ENCODE results near the gene ACOT11. TPM values are rescaled to one million over a fixed set of nuclear protein-coding genes. Genes with fewer than 3 reads are reported as not detected.
A peak's percentile ranks its signal among the peaks of the same experiment; 100 is the strongest.

Gene ACOT11
- total RNA-seq, 1 donor from 2014 or later, result 4.7 TPM

- Histone ChIP-seq H3K36me3 (ENCODE audit: control insufficient read depth in 3 of 3, insufficient read depth in 3 of 3, low read length in 3 of 3) (peaks cover 0 to 4% (median 0%) of the 10 kb centered on the region in 3 donors), H3K9me3 (ENCODE audit: control insufficient read depth in 3 of 3, low read length in 3 of 3) (no peaks in the 10 kb centered on the region), H3K9ac (ENCODE audit: low read depth in 1 of 3, low read length in 3 of 3) (peak overlapping the region; percentile 54 to 98 (median 73)), H3K27ac (ENCODE audit: low read depth, low read length) (peak overlapping the region; percentile 94), H3K4me1 (ENCODE audit: control insufficient read depth in 3 of 3, insufficient read depth in 3 of 3, low read length in 3 of 3) (peaks cover 45 to 74% (median 50%) of the 10 kb centered on the region in 3 donors), H3K4me3 (ENCODE audit: low read length in 3 of 3) (peak overlapping the region; percentile 12 to 31 (median 22)), H3K27me3 (ENCODE audit: control insufficient read depth in 3 of 3, insufficient read depth in 3 of 3, low read length in 3 of 3) (no peaks in the 10 kb centered on the region)
Measured at GRCh38 chr1:54546651-54547401, 1.2 kb upstream of the ACOT11 start.

GRCh38 chr1:54548389-54549044, 489 bp downstream of the ACOT11 start:
- H3K27ac ChIP-seq (ENCODE audit: low read depth, low read length), result peak overlapping the region; percentile 94
- H3K27me3 ChIP-seq (ENCODE audit: control insufficient read depth in 3 of 3, insufficient read depth in 3 of 3, low read length in 3 of 3), result no peaks in the 10 kb centered on the region
- H3K9me3 ChIP-seq (ENCODE audit: control insufficient read depth in 3 of 3, low read length in 3 of 3), result no peaks in the 10 kb centered on the region
- H3K9ac ChIP-seq (ENCODE audit: low read depth in 1 of 3, low read length in 3 of 3), result peak overlapping the region; percentile 71 to 98 (median 88)
- H3K4me1 ChIP-seq (ENCODE audit: control insufficient read depth in 3 of 3, insufficient read depth in 3 of 3, low read length in 3 of 3), result peaks cover 38 to 65% (median 49%) of the 10 kb centered on the region in 3 donors
- peak overlapping the region; percentile 59 to 91 (median 89) for H3K4me3 ChIP-seq (ENCODE audit: low read length in 3 of 3)
- H3K36me3 ChIP-seq (ENCODE audit: control insufficient read depth in 3 of 3, insufficient read depth in 3 of 3, low read length in 3 of 3), result peaks cover 0 to 5% (median 0%) of the 10 kb centered on the region in 3 donors

DNA sequence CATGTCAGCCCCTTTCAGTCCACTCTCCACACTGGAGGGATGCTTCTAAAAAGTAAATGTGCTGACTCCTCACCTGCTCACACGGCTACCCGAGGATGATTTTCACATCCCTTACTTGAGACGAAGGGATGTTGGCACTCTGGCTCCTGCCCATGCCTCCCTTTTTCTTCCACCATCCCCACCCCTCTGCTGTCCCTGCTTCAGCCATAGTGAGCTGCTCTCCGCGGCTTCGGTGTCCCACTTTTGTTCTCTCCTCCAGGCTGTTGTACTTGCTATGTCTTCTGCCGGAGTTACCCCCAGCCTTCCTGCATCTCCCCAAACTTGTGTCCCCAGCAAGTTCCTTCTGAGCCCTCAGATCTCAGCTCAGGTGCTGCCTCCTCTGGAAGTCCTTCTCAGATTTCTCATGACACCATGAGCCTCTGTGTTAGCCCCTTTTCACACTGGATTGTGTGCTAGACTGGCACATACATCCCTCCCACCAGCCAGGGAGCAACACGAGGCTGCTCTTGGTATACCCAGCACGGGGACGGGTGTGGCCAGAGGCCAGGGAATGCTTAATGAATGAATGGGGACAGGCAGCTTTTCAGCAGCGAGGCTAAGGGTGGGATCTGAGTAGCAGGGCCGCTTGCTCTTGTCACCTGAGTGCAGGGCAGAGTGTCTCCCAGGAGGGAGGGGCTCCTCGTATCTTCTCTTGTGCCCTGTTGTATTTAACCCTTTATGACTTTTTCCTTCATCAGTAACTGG, 1.3 kb downstream of the ACOT11 start:
- Histone ChIP-seq H3K9ac (ENCODE audit: low read depth in 1 of 3, low read length in 3 of 3) (peak overlapping the region in 2 of 3 donors; percentile 88 to 98), H3K27ac (ENCODE audit: low read depth, low read length) (peak overlapping the region; percentile 94), H3K9me3 (ENCODE audit: control insufficient read depth in 3 of 3, low read length in 3 of 3) (no peaks in the 10 kb centered on the region), H3K36me3 (ENCODE audit: control insufficient read depth in 3 of 3, insufficient read depth in 3 of 3, low read length in 3 of 3) (peaks cover 0 to 5% (median 0%) of the 10 kb centered on the region in 3 donors), H3K4me1 (ENCODE audit: control insufficient read depth in 3 of 3, insufficient read depth in 3 of 3, low read length in 3 of 3) (peaks cover 38 to 62% (median 48%) of the 10 kb centered on the region in 3 donors), H3K27me3 (ENCODE audit: control insufficient read depth in 3 of 3, insufficient read depth in 3 of 3, low read length in 3 of 3) (no peaks in the 10 kb centered on the region), H3K4me3 (ENCODE audit: low read length in 3 of 3) (peak overlapping the region; percentile 59 to 91 (median 89))

GRCh38 chr1:54551891-54552290, 3.9 kb downstream of the ACOT11 start:
- no peaks in the 10 kb centered on the region for H3K27me3 ChIP-seq (ENCODE audit: control insufficient read depth in 3 of 3, insufficient read depth in 3 of 3, low read length in 3 of 3)
- H3K9ac ChIP-seq (ENCODE audit: low read depth in 1 of 3, low read length in 3 of 3), result peak overlapping the region in 1 of 3 donors; percentile 98
- peaks cover 27 to 48% (median 38%) of the 10 kb centered on the region in 3 donors for H3K4me1 ChIP-seq (ENCODE audit: control insufficient read depth in 3 of 3, insufficient read depth in 3 of 3, low read length in 3 of 3)
- H3K4me3 ChIP-seq (ENCODE audit: low read length in 3 of 3), result no peak overlapping the region
- H3K9me3 ChIP-seq (ENCODE audit: control insufficient read depth in 3 of 3, low read length in 3 of 3), result no peaks in the 10 kb centered on the region
- H3K27ac ChIP-seq (ENCODE audit: low read depth, low read length), result no peak overlapping the region
- peaks cover 0 to 5% (median 0%) of the 10 kb centered on the region in 3 donors for H3K36me3 ChIP-seq (ENCODE audit: control insufficient read depth in 3 of 3, insufficient read depth in 3 of 3, low read length in 3 of 3)

DNA sequence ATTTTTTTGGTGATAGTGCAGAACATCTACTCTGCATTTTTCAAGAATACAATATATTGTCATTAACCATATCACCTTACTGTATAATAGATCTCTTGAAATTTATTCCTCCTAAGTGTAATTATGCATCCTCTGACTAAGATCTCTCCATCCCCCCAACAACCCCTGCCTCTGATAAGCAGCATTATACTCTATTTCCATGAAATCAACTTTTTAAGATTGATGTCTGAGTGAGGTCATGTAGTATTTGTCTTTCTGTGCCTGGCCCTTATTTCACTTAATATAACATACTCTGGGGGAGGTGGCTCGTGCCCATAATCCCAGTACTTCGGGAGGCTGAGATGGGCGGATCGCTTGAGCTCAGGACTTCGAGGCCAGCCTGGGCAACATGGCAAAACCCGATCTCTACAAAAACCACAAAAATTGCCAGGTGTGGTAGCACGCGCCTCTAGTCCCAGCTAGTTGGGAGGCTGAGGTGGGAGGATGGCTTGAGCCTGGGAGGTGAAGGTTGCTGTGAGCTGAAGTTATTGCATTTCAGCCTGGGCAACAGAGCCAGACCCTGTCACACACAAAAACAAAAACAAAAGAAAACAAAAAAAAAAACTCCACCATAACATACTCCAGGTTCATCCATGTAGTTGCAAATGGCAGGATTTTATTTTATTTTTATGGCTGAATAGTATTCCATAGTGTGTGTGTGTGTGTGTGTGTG, 5.7 kb downstream of the ACOT11 start:
- Histone ChIP-seq H3K4me3 (ENCODE audit: low read length in 3 of 3) (no peak overlapping the region), H3K27ac (ENCODE audit: low read depth, low read length) (no peak overlapping the region), H3K9ac (ENCODE audit: low read depth in 1 of 3, low read length in 3 of 3) (no peak overlapping the region), H3K9me3 (ENCODE audit: control insufficient read depth in 3 of 3, low read length in 3 of 3) (no peaks in the 10 kb centered on the region), H3K4me1 (ENCODE audit: control insufficient read depth in 3 of 3, insufficient read depth in 3 of 3, low read length in 3 of 3) (peaks cover 22 to 43% (median 36%) of the 10 kb centered on the region in 3 donors), H3K27me3 (ENCODE audit: control insufficient read depth in 3 of 3, insufficient read depth in 3 of 3, low read length in 3 of 3) (no peaks in the 10 kb centered on the region), H3K36me3 (ENCODE audit: control insufficient read depth in 3 of 3, insufficient read depth in 3 of 3, low read length in 3 of 3) (peaks cover 0 to 5% (median 0%) of the 10 kb centered on the region in 3 donors)

DNA sequence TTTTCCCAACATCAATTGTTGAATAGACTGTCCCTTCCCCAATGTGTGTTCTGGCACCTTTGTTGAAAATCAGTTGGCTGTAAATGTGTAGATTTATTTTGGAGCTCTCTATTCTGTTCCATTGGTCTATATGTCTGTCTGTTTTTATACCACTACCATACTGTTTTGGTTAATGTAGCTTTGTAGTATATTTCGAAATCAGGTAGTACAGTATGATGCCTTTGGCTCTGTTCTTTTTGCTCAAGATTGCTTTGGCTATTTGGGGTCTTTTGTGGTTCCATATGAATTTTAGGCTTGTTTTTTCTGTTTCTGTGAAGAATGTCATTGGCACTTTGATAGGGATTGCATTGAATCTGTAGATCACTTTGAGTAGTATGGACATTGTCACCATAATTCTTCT, 8.1 kb downstream of the ACOT11 start:
- Histone ChIP-seq H3K9me3 (ENCODE audit: control insufficient read depth in 3 of 3, low read length in 3 of 3) (no peaks in the 10 kb centered on the region), H3K27ac (ENCODE audit: low read depth, low read length) (no peak overlapping the region), H3K36me3 (ENCODE audit: control insufficient read depth in 3 of 3, insufficient read depth in 3 of 3, low read length in 3 of 3) (peaks cover 0 to 2% (median 0%) of the 10 kb centered on the region in 3 donors), H3K27me3 (ENCODE audit: control insufficient read depth in 3 of 3, insufficient read depth in 3 of 3, low read length in 3 of 3) (no peaks in the 10 kb centered on the region), H3K4me1 (ENCODE audit: control insufficient read depth in 3 of 3, insufficient read depth in 3 of 3, low read length in 3 of 3) (peaks cover 23 to 42% (median 38%) of the 10 kb centered on the region in 3 donors), H3K4me3 (ENCODE audit: low read length in 3 of 3) (no peak overlapping the region), H3K9ac (ENCODE audit: low read depth in 1 of 3, low read length in 3 of 3) (no peak overlapping the region)

DNA sequence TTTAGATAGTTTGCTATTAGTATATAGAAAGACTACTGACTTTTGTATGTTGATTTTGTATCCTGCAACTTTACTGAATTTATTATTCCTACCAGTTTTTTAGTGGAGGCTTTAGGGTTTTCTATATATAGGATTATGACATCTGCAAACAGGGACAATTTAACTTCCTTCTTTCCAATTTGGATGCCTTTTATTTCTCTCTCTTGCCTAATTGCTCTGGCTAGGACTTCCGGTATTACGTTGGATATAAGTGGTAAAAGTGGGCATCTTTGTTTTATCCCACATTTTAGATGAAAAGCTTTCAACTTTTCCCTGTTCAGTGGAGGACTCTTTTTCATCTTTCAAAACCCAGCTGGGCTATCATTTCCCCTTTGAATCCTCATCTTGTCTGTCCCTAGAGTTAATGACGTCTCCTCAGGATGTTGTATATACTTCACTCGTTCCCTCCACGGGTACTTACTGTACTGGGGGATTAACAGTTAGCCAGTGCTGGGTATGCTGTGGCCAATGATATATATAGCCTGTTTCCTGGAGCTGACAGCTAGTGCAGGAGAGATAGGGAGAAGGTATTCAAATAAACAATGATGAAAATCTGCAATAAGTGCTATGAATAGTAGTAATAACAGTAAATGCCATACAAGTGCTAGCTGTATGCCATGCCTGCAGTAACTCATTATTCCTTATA, 9.8 kb downstream of the ACOT11 start:
- Histone ChIP-seq H3K4me1 (ENCODE audit: control insufficient read depth in 3 of 3, insufficient read depth in 3 of 3, low read length in 3 of 3) (peaks cover 23 to 31% (median 27%) of the 10 kb centered on the region in 3 donors), H3K9ac (ENCODE audit: low read depth in 1 of 3, low read length in 3 of 3) (peak overlapping the region in 1 of 3 donors; percentile 82), H3K27me3 (ENCODE audit: control insufficient read depth in 3 of 3, insufficient read depth in 3 of 3, low read length in 3 of 3) (no peaks in the 10 kb centered on the region), H3K36me3 (ENCODE audit: control insufficient read depth in 3 of 3, insufficient read depth in 3 of 3, low read length in 3 of 3) (no peaks in the 10 kb centered on the region), H3K9me3 (ENCODE audit: control insufficient read depth in 3 of 3, low read length in 3 of 3) (no peaks in the 10 kb centered on the region), H3K27ac (ENCODE audit: low read depth, low read length) (peak overlapping the region; percentile 73), H3K4me3 (ENCODE audit: low read length in 3 of 3) (peak overlapping the region in 2 of 3 donors; percentile 43 to 66)

DNA sequence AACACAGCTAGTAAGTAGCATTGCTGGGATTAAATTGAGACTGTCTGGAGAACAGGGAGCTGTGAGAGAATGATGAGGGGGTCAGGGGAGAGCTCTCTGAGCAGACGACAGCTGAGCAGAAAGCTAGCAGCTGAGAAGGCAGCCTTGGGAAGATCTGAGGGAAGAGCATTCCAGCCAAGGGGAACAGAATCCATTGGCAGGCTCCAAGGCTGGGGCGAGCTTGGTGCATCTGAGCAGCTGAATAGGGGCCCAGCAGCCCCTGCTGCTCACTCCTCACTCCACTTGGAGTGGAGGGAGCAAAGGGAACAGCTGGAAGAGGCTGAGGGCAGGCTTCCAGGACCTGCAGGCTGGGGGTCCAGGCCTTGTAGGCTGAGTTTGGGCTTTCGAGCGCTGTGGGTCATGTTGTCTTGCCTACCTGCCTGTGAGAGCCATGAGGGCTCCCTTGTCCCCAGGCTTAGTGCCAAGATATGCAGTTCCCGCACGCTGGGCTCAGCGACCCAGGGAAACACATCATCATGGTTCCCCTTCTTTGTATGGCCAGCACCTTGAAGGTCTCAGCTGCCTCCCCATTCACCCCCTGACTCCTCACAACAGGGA, 10.5 kb downstream of the ACOT11 start:
- H3K27me3 ChIP-seq (ENCODE audit: control insufficient read depth in 3 of 3, insufficient read depth in 3 of 3, low read length in 3 of 3), result no peaks in the 10 kb centered on the region
- H3K9me3 ChIP-seq (ENCODE audit: control insufficient read depth in 3 of 3, low read length in 3 of 3), result no peaks in the 10 kb centered on the region
- peak overlapping the region in 1 of 3 donors; percentile 82 for H3K9ac ChIP-seq (ENCODE audit: low read depth in 1 of 3, low read length in 3 of 3)
- no peaks in the 10 kb centered on the region for H3K36me3 ChIP-seq (ENCODE audit: control insufficient read depth in 3 of 3, insufficient read depth in 3 of 3, low read length in 3 of 3)
- H3K4me1 ChIP-seq (ENCODE audit: control insufficient read depth in 3 of 3, insufficient read depth in 3 of 3, low read length in 3 of 3), result peaks cover 23 to 31% (median 31%) of the 10 kb centered on the region in 3 donors
- H3K27ac ChIP-seq (ENCODE audit: low read depth, low read length), result peak overlapping the region; percentile 73
- peak overlapping the region; percentile 43 to 66 (median 43) for H3K4me3 ChIP-seq (ENCODE audit: low read length in 3 of 3)
